SW 1271 (cell line): Measurements from ENCODE around the gene IPP.
"Not testable (repeated sequence)": the region's sequence is repeated elsewhere in the genome, so short reads cannot be mapped to it uniquely, and the experiment has no call there.

Source experiments
- DNase-seq, 2 experiments: peaks; one replicate each; lab custom pipeline; 2025; lab: John Stamatoyannopoulos, UW

IPP gene

DNA sequence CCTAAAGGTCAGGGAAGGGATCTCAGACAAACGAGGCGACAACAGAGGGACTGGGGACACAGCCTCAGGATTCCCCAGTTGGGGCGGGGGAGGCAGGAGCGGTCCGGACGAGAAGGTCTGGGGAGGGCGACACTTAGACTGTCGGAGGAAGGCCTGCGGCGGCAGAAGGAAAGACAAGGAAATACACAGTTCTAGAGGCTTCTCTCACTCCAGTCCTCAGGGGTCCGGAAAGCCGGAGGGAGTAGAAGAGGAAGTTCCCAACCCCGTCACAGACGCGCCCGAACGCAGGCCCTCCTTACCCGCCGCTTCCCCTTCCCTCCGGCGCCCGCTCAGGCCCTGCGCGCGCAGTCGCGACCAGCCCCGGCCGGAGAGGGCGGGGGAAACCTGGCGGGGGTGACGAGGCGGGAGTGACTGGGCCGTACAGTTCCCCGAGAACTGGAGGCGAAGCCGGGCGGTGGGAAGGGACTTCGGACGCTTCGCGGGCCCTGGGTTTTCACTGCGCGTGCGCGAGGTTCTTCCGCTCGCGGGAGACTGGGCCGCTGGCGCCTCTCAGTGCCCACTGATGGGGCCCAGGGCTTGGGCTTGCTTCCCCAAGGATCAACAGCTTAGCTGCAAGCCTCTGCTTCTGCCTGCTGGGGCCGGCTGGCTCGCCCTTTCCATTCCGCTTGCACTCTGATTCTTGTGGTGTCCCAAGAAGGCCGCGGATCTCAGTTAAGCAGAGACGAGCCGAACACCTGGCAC is at the start of gene IPP:
IPP (minus strand) TSS at position 356 of the 741 bp plus-strand sequence. CDS start 4,242 bp downstream, outside the sequence.
- peak; percentile 80 to 87 for DNase-seq

- DNase-seq = no peak
Observed at GRCh38 chr1:45796946-45797345, 46.5 kb upstream of the IPP start.

DNA sequence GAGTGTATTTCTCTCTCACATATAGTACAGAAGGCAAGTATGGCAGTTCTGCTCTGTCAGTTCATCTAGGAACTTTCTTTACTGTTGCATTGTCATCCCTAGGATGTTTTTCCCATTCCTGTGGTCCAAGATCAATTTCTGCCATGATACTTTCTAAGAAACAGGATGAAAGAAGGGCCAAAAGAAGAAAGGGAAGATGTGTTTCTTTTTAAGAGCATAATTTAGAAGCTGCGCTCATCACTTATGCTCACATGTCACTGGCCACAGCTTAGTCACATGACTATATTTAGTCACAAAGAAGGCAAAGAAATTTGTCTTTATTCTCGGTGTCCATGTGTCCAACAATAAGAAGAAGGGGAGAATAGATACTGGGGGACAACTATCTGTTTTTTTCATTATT is 45.9 kb upstream of the IPP start:
- no peak for DNase-seq

DNA sequence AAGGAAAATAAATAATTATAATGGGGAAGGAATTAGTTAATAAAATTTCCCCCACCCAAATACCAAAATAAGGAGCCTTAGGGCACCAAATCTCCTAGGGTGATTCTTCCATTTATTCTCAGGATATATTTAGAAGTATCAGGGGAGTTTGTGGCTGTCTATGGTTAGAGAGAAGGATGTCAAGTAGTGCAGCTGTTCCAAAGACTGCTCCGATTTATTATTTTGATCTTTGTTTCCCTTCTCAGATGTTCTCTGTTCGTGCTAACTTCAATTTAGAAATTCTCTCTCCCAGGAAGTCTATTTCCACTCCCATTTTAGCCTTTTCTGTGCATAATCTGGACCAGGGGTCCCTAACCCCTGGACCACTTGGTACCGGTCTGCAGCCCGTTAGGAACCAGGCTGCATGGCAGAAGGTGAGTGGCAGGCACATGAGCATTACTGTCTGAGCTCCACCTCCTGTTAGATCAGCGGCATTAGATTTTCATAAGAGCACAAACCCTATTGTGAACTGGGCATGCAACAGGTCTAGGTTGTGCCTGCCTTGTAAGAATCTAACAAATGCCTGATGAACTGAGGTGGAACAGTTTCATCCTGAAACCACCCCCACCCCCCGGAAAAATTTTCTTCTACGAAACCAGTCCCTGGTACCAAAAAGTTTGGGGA is 43.6 kb upstream of the IPP start:
- no peak for DNase-seq

GRCh38 chr1:45792744-45793143 is 42.3 kb upstream of the IPP start:
- DNase-seq = no peak

- no peak for DNase-seq
Observed at GRCh38 chr1:45789601-45790000, 39.1 kb upstream of the IPP start.

GRCh38 chr1:45787905-45788304 is 37.5 kb upstream of the IPP start:
- no peak for DNase-seq

GRCh38 chr1:45785583-45785982 is 35.1 kb upstream of the IPP start:
- no peak for DNase-seq

- no peak for DNase-seq
Observed at GRCh38 chr1:45775794-45776193, 25.3 kb upstream of the IPP start.

DNA sequence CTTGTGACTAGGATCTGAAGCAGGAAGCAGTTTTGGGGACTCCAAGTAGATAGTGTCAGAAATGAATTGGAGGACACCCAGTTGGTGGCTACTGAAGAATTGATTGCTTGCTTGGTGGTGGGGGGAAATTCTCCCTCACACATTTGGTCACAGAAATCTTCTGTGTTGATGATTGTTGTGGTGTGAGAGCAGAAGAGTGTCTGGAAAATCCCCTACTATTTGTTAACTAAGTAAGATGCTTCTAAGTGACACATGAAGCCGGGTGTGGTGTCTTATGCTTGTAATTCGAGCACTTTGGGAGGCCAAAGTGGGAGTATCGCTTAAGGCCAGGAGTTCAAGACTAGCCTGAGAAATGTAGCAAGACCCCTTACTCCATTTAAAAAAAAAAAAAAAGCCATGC is 22.5 kb upstream of the IPP start:
- no peak for DNase-seq

DNA sequence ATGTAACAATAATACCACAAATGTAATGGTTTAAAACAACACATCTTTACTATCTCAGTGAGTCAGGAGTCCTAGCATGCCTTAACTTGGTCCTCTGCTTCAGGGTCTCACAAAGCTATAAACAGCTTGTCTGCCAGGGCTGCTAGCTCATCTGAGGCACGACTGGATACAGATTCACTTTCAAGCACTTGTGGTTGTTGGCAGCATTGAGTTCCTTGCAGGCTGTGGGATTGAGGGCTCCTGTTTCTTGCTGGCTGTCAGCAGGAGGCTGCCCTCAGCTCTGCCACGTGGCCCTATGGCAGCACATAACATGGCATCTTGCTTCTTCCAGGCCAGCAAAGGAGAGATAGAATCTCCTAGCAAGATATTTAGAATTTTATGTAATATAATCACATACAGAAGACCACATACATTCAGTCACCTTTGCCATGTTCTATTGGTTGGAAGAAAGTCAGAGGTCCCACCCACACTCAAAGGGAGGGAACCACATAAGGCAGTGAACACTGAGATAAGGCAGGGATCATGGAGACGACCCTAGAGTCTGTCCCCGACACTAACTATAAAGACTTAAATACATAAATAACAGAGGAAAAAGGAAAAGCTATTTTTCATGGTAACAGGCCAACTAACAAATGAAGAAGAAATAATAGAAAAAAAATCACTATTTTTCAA is 18.9 kb upstream of the IPP start:
- no peak for DNase-seq

GRCh38 chr1:45767035-45767434 is 16.6 kb upstream of the IPP start:
- peak in 1 of 2 experiments; percentile 3 for DNase-seq

GRCh38 chr1:45765999-45766792 is 15.7 kb upstream of the IPP start:
- no peak for DNase-seq

- DNase-seq = no peak
Observed at GRCh38 chr1:45762291-45762690, 11.8 kb upstream of the IPP start.

DNA sequence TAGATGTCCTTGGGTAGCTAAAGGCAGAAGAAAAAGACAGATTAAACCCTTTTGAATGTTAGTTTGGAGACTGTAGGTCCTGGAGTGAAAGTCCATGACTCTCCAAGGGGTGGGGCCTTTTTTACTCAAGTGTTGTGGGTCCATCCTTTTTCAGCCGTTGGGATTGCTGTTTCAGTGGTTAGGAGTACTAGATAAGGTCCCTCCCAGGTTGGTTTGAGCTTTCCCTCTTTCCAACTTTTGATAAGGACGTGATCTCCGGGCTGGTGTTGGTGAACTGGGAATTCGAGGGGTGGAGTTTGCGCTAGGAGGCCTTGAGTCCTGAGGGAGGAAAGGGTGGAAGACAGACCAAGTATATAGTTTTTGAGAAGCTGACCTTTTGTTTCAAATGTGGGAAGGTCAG is 5.2 kb upstream of the IPP start:
- DNase-seq = no peak

DNA sequence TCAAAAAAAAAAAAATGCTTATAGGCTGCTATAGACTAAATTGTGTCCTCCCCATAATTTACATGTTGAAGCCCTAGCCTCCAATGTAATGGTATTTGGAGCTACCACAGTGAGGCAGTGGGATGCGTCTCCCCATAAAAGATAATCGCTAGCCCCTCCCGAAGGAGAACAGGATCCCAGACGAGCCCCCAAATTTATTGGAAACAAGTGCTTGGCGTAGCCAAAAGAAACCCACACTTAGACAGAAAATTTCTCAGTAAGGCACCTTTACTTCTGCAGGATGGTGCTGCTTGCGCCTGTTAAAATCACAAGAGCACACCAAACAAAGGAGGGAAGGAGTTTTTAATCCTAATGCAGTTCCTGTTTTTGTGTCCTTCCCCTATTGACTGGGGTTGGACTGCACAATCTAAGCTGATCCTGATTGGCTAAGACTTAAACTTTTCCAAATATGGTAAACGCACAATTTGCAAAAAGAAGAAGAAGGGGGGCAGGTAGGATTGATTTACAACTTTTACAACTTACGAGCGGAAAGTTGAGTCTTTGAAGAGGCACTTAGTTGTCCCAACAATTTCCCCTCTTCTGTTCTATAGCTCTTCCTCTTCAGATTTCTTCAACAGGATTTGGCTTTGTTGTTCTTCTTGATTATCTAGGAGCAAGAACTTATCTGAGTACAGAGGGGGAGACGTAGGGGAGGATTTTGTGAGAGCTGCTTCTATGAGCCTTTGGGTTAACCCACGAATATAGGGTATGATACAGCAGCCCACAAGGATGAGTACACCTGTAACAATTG is 3.0 kb upstream of the IPP start:
- no peak for DNase-seq

- DNase-seq = no peak
Observed at GRCh38 chr1:45752441-45753052, 2.1 kb upstream of the IPP start.

DNA sequence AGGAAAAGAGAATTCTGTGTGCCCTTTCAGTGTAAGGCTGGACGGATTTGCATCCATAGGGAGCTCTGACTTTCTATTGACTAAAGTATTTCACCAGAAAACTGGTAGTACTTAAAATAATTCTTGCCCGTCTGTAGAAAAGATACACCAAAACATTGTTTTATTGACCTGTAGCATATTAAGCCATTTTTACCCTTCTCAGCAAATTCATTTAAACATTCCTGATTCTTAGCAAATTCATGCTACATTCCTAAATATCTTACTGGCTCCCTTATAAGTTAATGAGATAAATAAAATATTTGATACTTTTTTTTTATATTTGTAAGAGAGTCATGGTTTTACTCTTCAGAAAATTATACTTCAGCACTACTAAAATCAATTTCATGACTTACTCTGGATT is 1.6 kb upstream of the IPP start:
- DNase-seq = no peak

GRCh38 chr1:45751039-45751838 is 786 bp upstream of the IPP start:
- not testable (repeated sequence) for DNase-seq

GRCh38 chr1:45746922-45747321 is 3.5 kb downstream of the IPP start:
- no peak for DNase-seq
